Activated CD4-positive, alpha-beta memory T cell treated with anti-CD3 and anti-CD28 coated beads for 36 hours (primary cell): ENCODE data around the gene PDZK1IP1. TPM values are rescaled to one million over a fixed set of nuclear protein-coding genes. Genes with fewer than 3 reads are reported as not detected.
"Not testable (repeated sequence)": the region's sequence is repeated elsewhere in the genome, so short reads cannot be mapped to it uniquely, and the experiment has no call there.

Experiments used
- CTCF ChIA-PET: fragments of 350-600 bp; sonication (Branson Sonifier 250); formaldehyde crosslinking; loops from one replicate; lab custom pipeline; 2021; ENCODE audit warnings: antibody characterized with exemption, inconsistent platforms; lab: Charles Lee
- POLR2A ChIA-PET: fragments of 350-600 bp; sonication (Branson Sonifier 250); formaldehyde crosslinking; loops from one replicate; lab custom pipeline; 2021; ENCODE audit warnings: antibody characterized with exemption; lab: Charles Lee
- DNase-seq: peaks from one replicate; pipeline ENCODE4 v3.0.0-alpha.2; 2020
- H3K27ac Mint-ChIP-seq: one replicate; pipeline ENCODE4 v1.8.0; 2021; ENCODE audit warnings: mixed read lengths
- H3K27me3 Mint-ChIP-seq: one replicate; pipeline ENCODE4 v1.8.0; 2021; ENCODE audit warnings: mixed read lengths
- H3K36me3 Mint-ChIP-seq: one replicate; pipeline ENCODE4 v1.8.0; 2021; ENCODE audit warnings: mixed read lengths
- H3K4me1 Mint-ChIP-seq: one replicate; pipeline ENCODE4 v1.8.0; 2021; ENCODE audit warnings: low read depth, mixed read lengths
- H3K4me3 Mint-ChIP-seq: one replicate; pipeline ENCODE4 v1.8.0; 2021; ENCODE audit warnings: mild to moderate bottlenecking, mixed read lengths
- H3K9me3 Mint-ChIP-seq: one replicate; pipeline ENCODE4 v1.8.0; 2021; ENCODE audit warnings: mixed read lengths
- intact Hi-C: fragments of 100-400 bp; cut with micrococcal nuclease; formaldehyde crosslinking; loops from one replicate; pipeline ENCODE4 v1.15.1; 2023
- total RNA-seq, 2 experiments: library from RNA; stranded (reverse); gene quantifications; one replicate each; pipeline ENCODE4 v1.2.3, GENCODE V29; 2021

The PDZK1IP1 gene
- total RNA-seq, 2 experiments from 2014 or later = not detected

GRCh38 chr1:47146495-47146894, 43.3 kb downstream of the PDZK1IP1 start:
- H3K9me3 Mint-ChIP-seq, H3K36me3 Mint-ChIP-seq, H3K27ac Mint-ChIP-seq, H3K4me3 Mint-ChIP-seq, POLR2A ChIA-PET, CTCF ChIA-PET, intact Hi-C loops, DNase-seq, H3K4me1 Mint-ChIP-seq: not testable (repeated sequence)
- peaks cover 20% of the 10 kb centered on the region for H3K27me3 Mint-ChIP-seq

GRCh38 chr1:47143654-47144053, 46.2 kb downstream of the PDZK1IP1 start:
- H3K36me3 Mint-ChIP-seq, H3K27ac Mint-ChIP-seq, intact Hi-C loops, CTCF ChIA-PET, POLR2A ChIA-PET, H3K4me3 Mint-ChIP-seq, DNase-seq, H3K9me3 Mint-ChIP-seq, H3K4me1 Mint-ChIP-seq: not testable (repeated sequence)
- peaks cover 12% of the 10 kb centered on the region for H3K27me3 Mint-ChIP-seq

GRCh38 chr1:47140358-47140757, 49.5 kb downstream of the PDZK1IP1 start:
- H3K27ac Mint-ChIP-seq, H3K9me3 Mint-ChIP-seq, CTCF ChIA-PET, H3K4me3 Mint-ChIP-seq, H3K36me3 Mint-ChIP-seq, intact Hi-C loops, H3K27me3 Mint-ChIP-seq, H3K4me1 Mint-ChIP-seq, DNase-seq, POLR2A ChIA-PET: not testable (repeated sequence)

- Mint-ChIP-seq H3K36me3 (no peaks in the 10 kb centered on the region), H3K4me1 (no peaks in the 10 kb centered on the region), H3K27ac (no peak overlapping the region), H3K27me3 (peaks cover 7% of the 10 kb centered on the region), H3K9me3 (no peaks in the 10 kb centered on the region), H3K4me3 (no peak overlapping the region)
- intact Hi-C loops = no loop called here
- DNase-seq = no peak
- CTCF ChIA-PET = no interaction called here
- POLR2A ChIA-PET = no interaction called here
Observed at GRCh38 chr1:47137925-47138615, 51.8 kb downstream of the PDZK1IP1 start.

- Mint-ChIP-seq H3K36me3 (no peaks in the 10 kb centered on the region), H3K4me1 (no peaks in the 10 kb centered on the region), H3K27ac (no peak within 1 kb of the TSS), H3K27me3 (peaks cover 12% of the 10 kb centered on the region), H3K4me3 (no peak within 1 kb of the TSS), H3K9me3 (peaks cover 4% of the 10 kb centered on the region)
- POLR2A ChIA-PET = no interaction called here
- CTCF ChIA-PET = no interaction called here
- intact Hi-C loops = no loop called here
- DNase-seq = no peak
Observed at GRCh38 chr1:47137198-47137597, 52.6 kb downstream of the PDZK1IP1 start, which contains the start of gene CYP4A22. TSS of gene CYP4A22 (plus strand) at chr1:47137441. CDS start at chr1:47137486, 45 bp downstream.

Other genes starting within 250 kb of the PDZK1IP1 start
- gene CYP4A11, start 248.6 kb downstream of the PDZK1IP1 start, total RNA-seq = not detected
- gene CYP4X1, start 166.4 kb downstream of the PDZK1IP1 start, total RNA-seq = not detected
- gene CYP4Z1, start 122.8 kb downstream of the PDZK1IP1 start, total RNA-seq = not detected
- gene CYP4A22, start 52.6 kb downstream of the PDZK1IP1 start, total RNA-seq = not detected
- gene TAL1, start 42.2 kb upstream of the PDZK1IP1 start, total RNA-seq = under 1 TPM in 1 of 2 experiments, not detected in 1; 0.07 TPM
- 10 to 100 TPM; 31.3 to 33.6 TPM for gene STIL, start 124.1 kb upstream of the PDZK1IP1 start, total RNA-seq
- gene CMPK1, start 143.8 kb upstream of the PDZK1IP1 start, total RNA-seq = 100 to 1,000 TPM; 116 TPM
- gene FOXE3, start 226.2 kb upstream of the PDZK1IP1 start, total RNA-seq = not detected
- under 1 TPM; 0.10 to 0.26 TPM for gene FOXD2, start 248.0 kb upstream of the PDZK1IP1 start, total RNA-seq